GM12878 (cell line): ENCODE data around the gene GLI1. TPM values are rescaled to one million over a fixed set of nuclear protein-coding genes. Genes with fewer than 3 reads are reported as not detected.

Experiments
- ATF7 ChIP-seq: fragments of 450-650 bp; IDR thresholded peaks from 2 replicates; pipeline ENCODE4 v1.6.1; 2016; ENCODE audit warnings: low read depth, mild to moderate bottlenecking
- BCL11A ChIP-seq: IDR thresholded peaks from 2 replicates; pipeline ENCODE4 v1.6.1; 2011; ENCODE audit warnings: low read depth, low read length
- CHD4 ChIP-seq: fragments of 200-600 bp; sonication (generic); IDR thresholded peaks from 2 replicates; pipeline ENCODE4 v1.6.1; 2016; ENCODE audit warnings: mild to moderate bottlenecking
- CTCF ChIP-seq, 3 experiments: IDR thresholded peaks in 2 of 3; conservative IDR thresholded peaks in 1 of 3; 2 replicates each; pipeline ENCODE4 v1.5.1; 2011; ENCODE audit warnings: low read depth in 3 of 3, low read length in 3 of 3, mild to moderate bottlenecking in 3 of 3, control low read depth in 2 of 3, moderate library complexity in 2 of 3, inconsistent platforms in 1 of 3, mixed read lengths in 1 of 3; ENCODE audit not compliant: control insufficient read depth in 2 of 3, insufficient read depth in 1 of 3; ENCODE audit errors: extremely low read depth in 1 of 3
- EED ChIP-seq: sonication (generic); IDR thresholded peaks from 2 replicates; pipeline ENCODE4 v1.6.1; 2016; ENCODE audit warnings: antibody characterized with exemption, low read depth
- EZH2 ChIP-seq: IDR thresholded peaks from 2 replicates; pipeline ENCODE4 v1.6.1; 2012; ENCODE audit warnings: low read depth, mild to moderate bottlenecking, control low read depth, inconsistent platforms, low read length, borderline replicate concordance; ENCODE audit not compliant: control insufficient read depth
- HDGF ChIP-seq: fragments of 450-650 bp; IDR thresholded peaks from 2 replicates; pipeline ENCODE4 v1.6.1; 2016; ENCODE audit warnings: antibody characterized with exemption
- IKZF1 ChIP-seq: fragments of 450-650 bp; conservative IDR thresholded peaks from 2 replicates; pipeline ENCODE4 v1.6.1; 2017; ENCODE audit warnings: antibody characterized with exemption, mild to moderate bottlenecking
- IKZF2 ChIP-seq, 2 experiments: fragments of 450-650 bp; IDR thresholded peaks; 2 replicates each; pipeline ENCODE4 v1.6.1; 2017; ENCODE audit warnings: mild to moderate bottlenecking in 2 of 2, moderate library complexity in 2 of 2
- IRF4 ChIP-seq: IDR thresholded peaks from 2 replicates; pipeline ENCODE4 v1.6.1; 2011; ENCODE audit warnings: low read depth, low read length
- KAT2A ChIP-seq: conservative IDR thresholded peaks from 2 replicates; pipeline ENCODE4 v1.6.1; 2011; ENCODE audit warnings: low read depth, low read length; ENCODE audit not compliant: control insufficient read depth
- MXI1 ChIP-seq: fragments of 150-350 bp; IDR thresholded peaks from 2 replicates; pipeline ENCODE4 v1.6.1; 2011; ENCODE audit warnings: low read depth, mild to moderate bottlenecking, inconsistent platforms, low read length, improper control_type of control experiment
- PKNOX1 ChIP-seq: fragments of 450-650 bp; IDR thresholded peaks from 2 replicates; pipeline ENCODE4 v1.6.1; 2016; ENCODE audit warnings: mild to moderate bottlenecking
- RAD21 ChIP-seq: IDR thresholded peaks from 2 replicates; pipeline ENCODE4 v1.6.1; 2011; ENCODE audit warnings: mild to moderate bottlenecking, low read depth, low read length, moderate library complexity; ENCODE audit not compliant: insufficient read depth
- RELA ChIP-seq: fragments of 450-650 bp; IDR thresholded peaks from 2 replicates; pipeline ENCODE4 v1.8.0; 2014; ENCODE audit warnings: borderline replicate concordance; ENCODE audit not compliant: partially characterized antibody
- RUNX3 ChIP-seq: IDR thresholded peaks from 2 replicates; pipeline ENCODE4 v1.6.1; 2012; ENCODE audit warnings: low read length, inconsistent platforms
- SMARCA5 ChIP-seq: fragments of 450-650 bp; IDR thresholded peaks from 2 replicates; pipeline ENCODE4 v1.6.1; 2017; ENCODE audit warnings: mild to moderate bottlenecking
- SMC3 ChIP-seq: IDR thresholded peaks from 2 replicates; pipeline ENCODE4 v1.6.1; 2011; ENCODE audit warnings: low read length, improper control_type of control experiment, borderline replicate concordance
- TARDBP ChIP-seq: IDR thresholded peaks from 2 replicates; pipeline ENCODE4 v1.6.1; 2016; ENCODE audit warnings: borderline replicate concordance
- USF2 ChIP-seq: IDR thresholded peaks from 2 replicates; pipeline ENCODE4 v1.6.1; 2011; ENCODE audit warnings: low read depth, low read length, improper control_type of control experiment, borderline replicate concordance
- polyA plus RNA-seq, 11 experiments: library from polyadenylated mRNA; depleted of rRNA in 4 of 11; unstranded in 6 of 11; stranded (reverse) in 5 of 11; fragments of >200 nt; fragmentation: Nextera tagmentation in 4 of 11; fragmentation: Illumina TruSeq in 1 of 11; extraction: Ambion mirVana in 4 of 11; extraction: Trizol in 1 of 11; gene quantifications; 1 replicate in 1 of 11; 2 replicates in 10 of 11; pipeline versions ENCODE4 v1.2.1 to v1.2.3, GENCODE V29; 2011 to 2016; ENCODE audit warnings: inconsistent platforms in 2 of 11, missing spikeins in 2 of 11, low read depth in 1 of 11
- total RNA-seq, 4 experiments: library from RNA; depleted of rRNA in 3 of 4; stranded (reverse); fragments of >200 nt in 3 of 4; fragmentation: Illumina TruSeq in 1 of 4; extraction: Trizol in 1 of 4; gene quantifications; 2 replicates each; pipeline versions ENCODE4 v1.2.1 to v1.2.3, GENCODE V29; 2013 to 2021
- TF ChIP-seq, protein P1 (sequence below): fragments of 450-650 bp; IDR thresholded peaks from 2 replicates; pipeline ENCODE4 v1.6.1; 2018; ENCODE audit warnings: borderline replicate concordance, mild to moderate bottlenecking; ENCODE audit not compliant: partially characterized antibody
- TF ChIP-seq, protein P2 (sequence below): fragments of 450-650 bp; formaldehyde crosslinking; IDR thresholded peaks from 2 replicates; pipeline ENCODE4 v1.4.0; 2022; ENCODE audit warnings: mild to moderate bottlenecking, moderate library complexity

The GLI1 gene
- total and polyA plus RNA-seq, 10 of the 15 experiments (the other 5 are each of a cell fraction or from before 2014, with no cell fraction given) = 0.27 to 1.2 (median 0.49) TPM

- TF ChIP-seq, protein P1, sequence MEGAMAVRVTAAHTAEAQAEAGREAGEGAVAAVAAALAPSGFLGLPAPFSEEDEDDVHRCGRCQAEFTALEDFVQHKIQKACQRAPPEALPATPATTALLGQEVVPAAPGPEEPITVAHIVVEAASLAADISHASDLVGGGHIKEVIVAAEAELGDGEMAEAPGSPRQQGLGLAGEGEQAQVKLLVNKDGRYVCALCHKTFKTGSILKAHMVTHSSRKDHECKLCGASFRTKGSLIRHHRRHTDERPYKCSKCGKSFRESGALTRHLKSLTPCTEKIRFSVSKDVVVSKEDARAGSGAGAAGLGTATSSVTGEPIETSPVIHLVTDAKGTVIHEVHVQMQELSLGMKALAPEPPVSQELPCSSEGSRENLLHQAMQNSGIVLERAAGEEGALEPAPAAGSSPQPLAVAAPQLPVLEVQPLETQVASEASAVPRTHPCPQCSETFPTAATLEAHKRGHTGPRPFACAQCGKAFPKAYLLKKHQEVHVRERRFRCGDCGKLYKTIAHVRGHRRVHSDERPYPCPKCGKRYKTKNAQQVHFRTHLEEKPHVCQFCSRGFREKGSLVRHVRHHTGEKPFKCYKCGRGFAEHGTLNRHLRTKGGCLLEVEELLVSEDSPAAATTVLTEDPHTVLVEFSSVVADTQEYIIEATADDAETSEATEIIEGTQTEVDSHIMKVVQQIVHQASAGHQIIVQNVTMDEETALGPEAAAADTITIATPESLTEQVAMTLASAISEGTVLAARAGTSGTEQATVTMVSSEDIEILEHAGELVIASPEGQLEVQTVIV = no peak
- TF ChIP-seq RAD21 (peak; percentile 96), KAT2A (no peak), RUNX3 (no peak), CTCF (IDR thresholded peaks at IDR 0.05 in 2 of 3, conservative IDR thresholded peaks at IDR 0.05 in 1 of 3; ENCODE audit: control insufficient read depth in 2 of 3, extremely low read depth in 1 of 3, insufficient read depth in 1 of 3, low read depth in 3 of 3, low read length in 3 of 3) (peak; percentile 94 to 97 (median 96); a peak in 5 of 6 replicates), IKZF2 (IDR thresholded peaks at IDR 0.05) (peak; percentile 23 to 52; a peak in 1 of 4 replicates), EED (peak; percentile 81), PKNOX1 (no peak), SMARCA5 (no peak), TARDBP (no peak), CHD4 (no peak), EZH2 (no peak), ATF7 (no peak), RELA (peak; percentile 39), MXI1 (no peak), IRF4 (0 out of 2 replicates have a peak, but pooled peaks have one; percentile 15), SMC3 (peak; percentile 92), USF2 (no peak), BCL11A (no peak), IKZF1 (peak; percentile 74), HDGF (no peak)
- TF ChIP-seq, protein P2, sequence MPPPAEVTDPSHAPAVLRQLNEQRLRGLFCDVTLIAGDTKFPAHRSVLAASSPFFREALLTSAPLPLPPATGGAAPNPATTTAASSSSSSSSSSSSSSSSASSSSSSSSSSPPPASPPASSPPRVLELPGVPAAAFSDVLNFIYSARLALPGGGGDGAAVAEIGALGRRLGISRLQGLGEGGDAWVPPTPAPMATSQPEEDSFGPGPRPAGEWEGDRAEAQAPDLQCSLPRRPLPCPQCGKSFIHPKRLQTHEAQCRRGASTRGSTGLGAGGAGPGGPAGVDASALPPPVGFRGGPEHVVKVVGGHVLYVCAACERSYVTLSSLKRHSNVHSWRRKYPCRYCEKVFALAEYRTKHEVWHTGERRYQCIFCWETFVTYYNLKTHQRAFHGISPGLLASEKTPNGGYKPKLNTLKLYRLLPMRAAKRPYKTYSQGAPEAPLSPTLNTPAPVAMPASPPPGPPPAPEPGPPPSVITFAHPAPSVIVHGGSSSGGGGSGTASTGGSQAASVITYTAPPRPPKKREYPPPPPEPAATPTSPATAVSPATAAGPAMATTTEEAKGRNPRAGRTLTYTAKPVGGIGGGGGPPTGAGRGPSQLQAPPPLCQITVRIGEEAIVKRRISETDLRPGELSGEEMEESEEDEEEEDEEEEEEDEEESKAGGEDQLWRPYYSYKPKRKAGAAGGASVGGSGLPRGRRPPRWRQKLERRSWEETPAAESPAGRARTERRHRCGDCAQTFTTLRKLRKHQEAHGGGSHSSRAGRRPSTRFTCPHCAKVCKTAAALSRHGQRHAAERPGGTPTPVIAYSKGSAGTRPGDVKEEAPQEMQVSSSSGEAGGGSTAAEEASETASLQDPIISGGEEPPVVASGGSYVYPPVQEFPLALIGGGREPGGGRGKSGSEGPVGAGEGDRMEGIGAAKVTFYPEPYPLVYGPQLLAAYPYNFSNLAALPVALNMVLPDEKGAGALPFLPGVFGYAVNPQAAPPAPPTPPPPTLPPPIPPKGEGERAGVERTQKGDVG = no peak
Measured at GRCh38 chr12:57452937-57453509, 6.6 kb upstream of the GLI1 start (continued).
